T-helper 1 cell treated with Interleukin-12 subunit alpha and Interleukin-12 subunit beta and Interleukin-4 antibody, amounts not matched to agents 30 μg/mL and 1 μg/mL, for 36 hours (primary cell): ENCODE measurements around the gene IGSF9B.

Experiments used
- H3K27ac Mint-ChIP-seq: one replicate; pipeline ENCODE4 v1.8.0; 2021; ENCODE audit warnings: mild to moderate bottlenecking, mixed read lengths
- H3K27me3 Mint-ChIP-seq: one replicate; pipeline ENCODE4 v1.8.0; 2021; ENCODE audit warnings: low read depth, mixed read lengths
- H3K36me3 Mint-ChIP-seq: one replicate; pipeline ENCODE4 v1.8.0; 2021; ENCODE audit warnings: low read depth, mixed read lengths
- H3K4me1 Mint-ChIP-seq: one replicate; pipeline ENCODE4 v1.8.0; 2021; ENCODE audit warnings: low read depth, mixed read lengths
- H3K4me3 Mint-ChIP-seq: one replicate; pipeline ENCODE4 v1.8.0; 2021; ENCODE audit warnings: mild to moderate bottlenecking, moderate library complexity, mixed read lengths
- H3K9me3 Mint-ChIP-seq: one replicate; pipeline ENCODE4 v1.8.0; 2021; ENCODE audit warnings: mixed read lengths

Gene IGSF9B

DNA sequence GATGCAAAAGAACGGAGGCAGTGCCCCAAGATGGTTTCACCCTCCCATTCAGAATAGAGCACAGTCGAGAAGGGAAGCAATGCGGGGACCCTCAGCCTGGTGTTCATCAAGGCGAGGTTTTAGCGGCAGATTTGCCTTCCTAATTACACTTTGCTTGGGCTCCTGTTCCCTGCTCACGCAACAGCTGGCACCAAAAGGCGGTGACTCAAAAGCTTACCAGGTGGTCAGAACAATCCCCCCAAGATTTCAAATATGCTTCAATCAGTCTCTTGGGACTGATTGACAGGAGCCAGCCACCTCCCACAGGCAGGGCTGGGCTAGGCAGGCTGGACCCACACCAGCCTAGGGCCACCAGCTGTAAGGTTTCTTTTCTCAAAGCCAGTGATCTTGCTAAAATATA is 14.2 kb downstream of the IGSF9B start:
- Mint-ChIP-seq H3K27ac (peak overlapping the region; percentile 58), H3K4me1 (peaks cover 59% of the 10 kb centered on the region), H3K9me3 (no peaks in the 10 kb centered on the region), H3K4me3 (peak overlapping the region; percentile 40), H3K36me3 (peaks cover 57% of the 10 kb centered on the region), H3K27me3 (no peaks in the 10 kb centered on the region)

DNA sequence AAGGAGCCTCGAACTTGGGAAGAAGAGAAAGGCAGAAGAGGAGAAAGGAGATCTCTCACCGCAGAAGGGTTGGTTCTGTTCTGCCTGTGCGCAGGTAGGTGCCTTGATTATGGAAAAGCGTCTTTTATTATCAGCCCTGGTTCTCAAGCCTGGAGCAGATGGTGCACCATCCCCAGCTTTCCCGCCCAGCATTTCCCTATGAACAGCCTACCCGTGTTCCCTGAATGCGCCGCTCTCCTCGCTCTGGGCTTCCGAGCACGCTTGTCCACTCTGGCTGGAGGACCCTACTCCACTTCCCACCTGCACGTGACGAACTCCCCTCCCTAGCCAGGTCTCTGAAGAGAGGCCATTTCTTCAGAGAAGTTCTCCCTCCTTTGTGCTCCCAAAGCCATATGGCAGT is 15.2 kb downstream of the IGSF9B start:
- Mint-ChIP-seq H3K4me3 (no peak overlapping the region), H3K27ac (no peak overlapping the region), H3K27me3 (no peaks in the 10 kb centered on the region), H3K36me3 (peaks cover 58% of the 10 kb centered on the region), H3K4me1 (peaks cover 52% of the 10 kb centered on the region), H3K9me3 (no peaks in the 10 kb centered on the region)

DNA sequence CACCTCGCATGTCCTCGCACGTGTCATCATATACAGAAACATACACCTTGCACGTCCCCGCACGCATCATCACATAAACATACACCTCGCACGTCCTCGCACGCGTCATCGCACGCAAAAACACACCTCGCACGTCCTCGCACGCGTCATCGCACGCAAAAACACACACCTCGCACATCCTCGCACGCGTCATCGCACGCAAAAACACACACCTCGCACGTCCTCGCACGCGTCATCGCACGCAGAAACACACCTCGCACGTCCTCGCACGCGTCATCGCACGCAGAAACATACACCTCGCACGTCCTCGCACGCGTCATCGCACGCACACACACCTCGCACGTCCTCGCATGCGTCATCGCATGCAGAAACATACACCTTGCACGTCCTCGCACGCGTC is 16.7 kb downstream of the IGSF9B start:
- Mint-ChIP-seq H3K4me1 (peaks cover 41% of the 10 kb centered on the region), H3K27ac (no peak overlapping the region), H3K9me3 (no peaks in the 10 kb centered on the region), H3K27me3 (no peaks in the 10 kb centered on the region), H3K4me3 (no peak overlapping the region), H3K36me3 (peaks cover 54% of the 10 kb centered on the region)

DNA sequence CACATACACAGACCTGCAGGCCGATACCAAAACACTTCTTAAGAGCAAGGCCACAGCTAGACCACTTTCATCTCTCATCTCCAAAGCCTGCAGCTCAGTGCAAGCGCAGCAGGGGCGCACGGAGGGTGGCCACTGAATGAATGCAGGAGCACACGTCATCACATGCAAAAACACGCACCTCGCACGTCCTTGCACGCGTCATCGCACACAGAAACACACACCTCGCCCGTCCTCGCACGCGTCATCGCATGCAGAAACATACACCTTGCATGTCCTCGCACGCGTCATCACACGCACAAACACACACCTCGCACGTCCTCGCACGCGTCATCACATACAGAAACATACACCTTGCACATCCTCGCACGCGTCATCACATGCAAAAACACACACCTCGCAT is 17.2 kb downstream of the IGSF9B start:
- Mint-ChIP-seq H3K36me3 (peaks cover 55% of the 10 kb centered on the region), H3K27ac (no peak overlapping the region)

DNA sequence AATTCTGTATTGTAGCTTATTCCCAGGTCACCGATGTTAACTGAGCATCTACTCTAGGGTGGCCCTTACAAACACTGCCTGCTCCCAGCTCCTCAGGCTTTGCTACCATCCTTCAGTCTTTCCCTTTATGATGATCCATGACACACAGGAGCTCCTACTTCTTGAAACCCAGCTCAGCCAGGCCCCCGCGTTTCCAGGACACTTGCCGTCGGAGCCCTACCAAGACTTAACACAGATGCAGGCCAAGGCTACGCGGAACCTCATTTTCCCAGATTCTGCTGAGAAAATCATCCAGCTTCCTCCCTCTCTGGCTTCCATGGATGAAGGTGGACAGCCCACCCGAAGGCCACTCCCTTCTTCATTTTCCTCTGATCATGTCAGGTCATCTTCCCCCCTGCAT is 18.6 kb downstream of the IGSF9B start:
- Mint-ChIP-seq H3K9me3 (no peaks in the 10 kb centered on the region), H3K27ac (no peak overlapping the region), H3K4me3 (no peak overlapping the region), H3K27me3 (no peaks in the 10 kb centered on the region), H3K36me3 (peaks cover 52% of the 10 kb centered on the region), H3K4me1 (peaks cover 32% of the 10 kb centered on the region)

More for the DNA sequence above, 17.2 kb downstream of the IGSF9B start:
- Mint-ChIP-seq H3K4me3 (no peak overlapping the region), H3K27me3 (no peaks in the 10 kb centered on the region), H3K4me1 (peaks cover 39% of the 10 kb centered on the region), H3K9me3 (no peaks in the 10 kb centered on the region)

DNA sequence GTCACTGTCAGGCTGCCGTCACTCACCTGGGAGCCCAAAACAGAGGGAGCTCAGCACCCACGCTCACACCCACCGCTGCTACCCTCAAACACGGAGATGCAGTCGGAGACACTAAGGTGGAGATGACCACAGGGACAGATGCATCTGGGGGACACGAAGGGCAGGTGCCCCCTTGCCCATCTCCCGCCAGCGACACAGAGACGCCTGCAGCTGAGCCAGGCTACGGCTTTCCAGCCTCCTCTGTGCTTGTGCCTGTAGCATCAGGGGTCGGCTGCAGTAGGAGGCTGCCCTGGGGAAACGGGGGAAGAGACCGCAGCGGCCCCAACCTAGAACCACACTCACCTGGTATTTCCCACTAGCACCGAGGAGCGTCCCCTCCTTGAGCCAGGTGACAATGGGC is 19.3 kb downstream of the IGSF9B start:
- peaks cover 28% of the 10 kb centered on the region for H3K4me1 Mint-ChIP-seq
- H3K27ac Mint-ChIP-seq = no peak overlapping the region
- no peak overlapping the region for H3K4me3 Mint-ChIP-seq
- peaks cover 51% of the 10 kb centered on the region for H3K36me3 Mint-ChIP-seq
- no peaks in the 10 kb centered on the region for H3K9me3 Mint-ChIP-seq
- H3K27me3 Mint-ChIP-seq = no peaks in the 10 kb centered on the region

DNA sequence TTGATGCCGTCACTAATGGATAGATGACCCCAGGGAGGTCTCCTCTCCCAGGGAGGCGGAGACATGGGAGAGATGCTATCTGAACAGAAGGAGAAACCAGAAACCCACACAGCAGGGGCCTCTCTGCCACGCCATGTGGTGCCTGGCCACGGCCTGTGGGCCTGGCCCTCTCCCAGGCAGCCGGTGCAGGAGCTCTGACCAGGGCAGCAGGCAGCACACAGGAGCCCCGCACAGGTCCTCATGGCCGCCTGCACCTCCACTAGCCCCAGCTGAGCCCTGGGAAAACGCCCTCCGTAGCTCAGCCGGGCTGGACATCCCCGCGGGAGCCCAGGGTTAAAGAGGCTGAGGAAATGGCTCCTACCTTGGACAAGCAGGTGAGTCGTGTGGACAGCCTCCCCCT is 19.8 kb downstream of the IGSF9B start:
- peaks cover 25% of the 10 kb centered on the region for H3K4me1 Mint-ChIP-seq
- peaks cover 47% of the 10 kb centered on the region for H3K36me3 Mint-ChIP-seq
- no peaks in the 10 kb centered on the region for H3K27me3 Mint-ChIP-seq
- H3K27ac Mint-ChIP-seq = no peak overlapping the region
- H3K9me3 Mint-ChIP-seq = no peaks in the 10 kb centered on the region
- no peak overlapping the region for H3K4me3 Mint-ChIP-seq

DNA sequence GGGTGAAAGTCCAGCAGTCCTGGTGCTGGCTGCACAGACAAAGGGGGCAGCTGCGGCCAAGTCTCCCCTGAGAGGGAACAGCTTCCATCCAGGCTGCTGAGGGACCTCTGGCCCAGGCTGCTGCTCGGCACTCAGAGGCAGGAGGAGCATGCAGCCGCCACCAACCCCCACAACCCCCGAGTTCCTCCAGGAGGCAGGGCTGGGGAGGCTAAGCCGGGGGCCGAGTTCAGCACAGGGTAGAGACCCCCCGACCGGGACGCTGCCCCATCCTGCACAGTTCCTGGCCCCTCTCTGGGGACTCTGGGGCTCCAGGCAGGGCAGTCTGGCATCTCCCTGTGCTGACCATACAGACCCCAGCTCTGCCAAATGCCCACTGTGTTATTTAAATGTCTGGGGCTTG is 20.2 kb downstream of the IGSF9B start:
- H3K27me3 Mint-ChIP-seq = no peaks in the 10 kb centered on the region
- H3K36me3 Mint-ChIP-seq = peaks cover 43% of the 10 kb centered on the region
- H3K9me3 Mint-ChIP-seq = no peaks in the 10 kb centered on the region
- peaks cover 21% of the 10 kb centered on the region for H3K4me1 Mint-ChIP-seq
- H3K27ac Mint-ChIP-seq = no peak overlapping the region
- H3K4me3 Mint-ChIP-seq = no peak overlapping the region

DNA sequence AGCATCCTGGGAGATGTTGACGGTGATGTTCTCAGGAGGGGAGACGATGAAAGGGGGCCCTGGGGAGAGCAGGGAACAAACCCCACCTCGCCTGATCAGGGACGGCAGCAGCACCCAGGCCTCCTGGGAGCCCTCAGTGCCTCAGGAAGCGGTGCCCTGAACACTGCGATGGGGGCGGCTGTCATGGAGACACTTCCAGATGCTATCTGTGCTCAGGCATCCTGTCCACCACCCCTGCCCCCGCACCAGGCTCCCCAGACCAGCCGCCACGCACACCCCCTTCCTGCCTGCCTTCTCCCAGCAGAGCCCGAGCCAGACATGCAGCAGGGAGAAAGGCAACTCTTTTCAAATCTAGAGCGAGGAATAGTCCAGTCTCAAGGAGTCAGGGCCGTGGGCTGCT is 20.6 kb downstream of the IGSF9B start:
- Mint-ChIP-seq H3K36me3 (peaks cover 40% of the 10 kb centered on the region), H3K4me3 (no peak overlapping the region), H3K27ac (no peak overlapping the region), H3K9me3 (no peaks in the 10 kb centered on the region), H3K4me1 (peaks cover 18% of the 10 kb centered on the region), H3K27me3 (no peaks in the 10 kb centered on the region)

DNA sequence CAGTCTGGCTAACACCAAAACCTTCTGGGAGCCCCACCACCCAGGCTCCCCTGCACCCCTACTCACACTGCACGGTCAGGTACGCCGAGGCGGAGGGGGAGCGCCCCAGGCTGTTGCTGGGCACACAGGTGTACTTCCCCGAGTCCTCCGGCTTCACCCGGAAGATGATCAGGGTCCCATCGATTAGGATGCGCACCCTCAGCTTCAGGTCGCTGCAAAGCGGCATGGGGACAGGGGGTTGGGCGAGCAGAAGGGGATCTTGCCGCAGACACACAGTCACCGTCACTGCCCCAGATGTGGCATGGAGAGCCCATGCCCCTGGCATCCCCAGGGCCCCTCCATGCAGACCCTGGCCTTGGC is 21.2 kb downstream of the IGSF9B start:
- H3K27ac Mint-ChIP-seq = no peak overlapping the region
- peaks cover 37% of the 10 kb centered on the region for H3K36me3 Mint-ChIP-seq
- peaks cover 15% of the 10 kb centered on the region for H3K4me1 Mint-ChIP-seq
- no peaks in the 10 kb centered on the region for H3K9me3 Mint-ChIP-seq
- H3K27me3 Mint-ChIP-seq = no peaks in the 10 kb centered on the region
- no peak overlapping the region for H3K4me3 Mint-ChIP-seq

DNA sequence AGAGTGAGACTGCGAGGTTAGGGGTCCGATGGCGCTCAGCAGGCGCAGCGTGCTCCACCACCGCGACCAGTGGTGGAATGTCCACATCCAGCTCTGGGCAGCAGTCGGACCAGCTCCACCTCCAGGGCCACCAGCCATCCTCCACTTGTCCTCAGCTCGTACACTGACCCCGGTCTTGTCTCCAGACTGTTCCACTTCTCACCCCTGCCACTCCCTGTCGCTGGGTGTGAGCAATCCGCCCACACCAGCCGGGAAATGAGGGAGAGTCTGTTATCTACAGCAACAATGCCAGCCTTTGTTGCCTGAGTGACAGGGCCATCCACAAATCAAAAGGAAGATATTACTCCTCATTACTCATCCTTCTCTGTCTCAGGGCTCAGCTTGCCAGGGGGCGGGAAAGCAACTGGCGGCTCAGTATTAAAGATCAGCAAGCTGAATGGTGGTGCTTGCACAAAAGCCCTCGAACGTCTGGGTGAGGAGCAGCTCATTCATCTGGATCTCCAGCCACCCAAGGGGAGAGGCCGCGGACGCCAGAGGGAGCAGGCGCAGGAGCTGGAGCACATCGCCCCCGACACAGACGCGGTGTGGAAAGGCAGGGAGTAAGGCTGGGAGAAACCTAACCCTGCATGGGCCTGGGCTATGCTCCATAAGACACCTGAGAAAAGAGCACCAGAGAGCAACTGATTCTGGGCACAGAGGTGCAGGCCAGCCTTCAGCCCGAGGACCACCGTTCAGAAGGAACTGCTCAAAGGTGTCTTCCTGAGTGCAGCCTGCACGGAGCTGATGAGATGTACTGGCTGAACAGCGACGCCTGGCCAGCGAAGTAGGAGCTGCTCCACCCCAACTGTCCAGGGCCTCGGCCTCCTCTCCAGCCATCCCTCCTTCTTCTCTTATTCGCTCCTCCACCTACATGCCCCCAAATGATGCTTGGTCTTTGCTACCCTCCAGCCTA is 21.9 kb downstream of the IGSF9B start:
- Mint-ChIP-seq H3K9me3 (no peaks in the 10 kb centered on the region), H3K4me1 (peaks cover 11% of the 10 kb centered on the region), H3K27ac (peak overlapping the region; percentile 22), H3K27me3 (no peaks in the 10 kb centered on the region), H3K4me3 (no peak overlapping the region), H3K36me3 (peaks cover 31% of the 10 kb centered on the region)

DNA sequence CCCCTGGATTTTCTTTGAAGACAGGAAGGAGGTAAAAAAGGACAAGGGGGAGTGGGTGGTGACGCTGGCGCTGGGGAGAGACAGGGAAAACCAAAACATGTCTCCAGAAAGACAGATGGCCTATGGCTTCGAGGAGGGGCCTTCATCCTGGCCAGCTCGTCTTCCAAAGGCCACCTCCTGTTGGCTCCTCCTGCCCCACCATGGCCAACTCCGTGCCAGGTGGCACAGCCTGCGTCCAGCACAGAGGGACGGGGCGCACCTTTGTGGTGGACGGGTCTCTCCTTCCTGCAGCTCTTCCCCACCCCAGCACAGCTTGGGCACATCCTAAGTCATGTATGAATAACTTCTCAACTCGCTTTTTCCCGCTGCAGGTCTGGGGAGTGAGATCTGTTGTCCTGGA is 22.7 kb downstream of the IGSF9B start:
- Mint-ChIP-seq H3K4me3 (no peak overlapping the region), H3K36me3 (peaks cover 24% of the 10 kb centered on the region), H3K27me3 (no peaks in the 10 kb centered on the region), H3K9me3 (no peaks in the 10 kb centered on the region), H3K27ac (no peak overlapping the region), H3K4me1 (peaks cover 16% of the 10 kb centered on the region)

DNA sequence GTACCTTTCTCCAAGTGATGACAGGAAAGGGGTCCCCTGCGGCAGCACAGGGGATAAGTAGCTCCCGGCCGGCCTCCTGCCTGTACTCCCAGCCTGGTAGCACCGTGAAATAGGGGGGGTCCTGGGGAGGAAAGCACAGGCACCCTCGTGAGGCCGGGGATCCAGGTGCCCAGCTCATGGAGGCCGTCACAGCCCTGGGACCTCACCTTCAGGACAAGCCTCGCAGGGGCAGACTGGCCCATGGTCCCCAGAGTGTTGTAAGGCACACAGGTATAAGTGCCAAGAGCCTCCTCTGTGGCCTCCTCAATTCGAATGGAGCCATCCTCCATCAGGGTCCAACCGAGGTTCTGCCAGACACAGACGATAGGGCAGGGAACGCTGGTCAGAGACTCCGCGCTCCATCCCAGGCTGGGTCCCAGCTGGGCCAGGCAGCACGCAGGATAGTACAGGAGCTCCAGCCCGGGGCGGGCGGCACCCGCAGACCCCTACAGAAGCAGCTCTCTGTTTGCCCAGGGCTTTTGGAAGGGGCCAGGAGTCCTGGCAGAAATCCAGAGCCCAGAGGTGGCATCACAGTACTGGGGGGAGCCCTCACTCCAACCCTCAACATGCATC is 25.2 kb downstream of the IGSF9B start:
- Mint-ChIP-seq H3K36me3 (peaks cover 12% of the 10 kb centered on the region), H3K27ac (no peak overlapping the region), H3K4me1 (peaks cover 32% of the 10 kb centered on the region), H3K9me3 (no peaks in the 10 kb centered on the region), H3K4me3 (no peak overlapping the region), H3K27me3 (no peaks in the 10 kb centered on the region)

DNA sequence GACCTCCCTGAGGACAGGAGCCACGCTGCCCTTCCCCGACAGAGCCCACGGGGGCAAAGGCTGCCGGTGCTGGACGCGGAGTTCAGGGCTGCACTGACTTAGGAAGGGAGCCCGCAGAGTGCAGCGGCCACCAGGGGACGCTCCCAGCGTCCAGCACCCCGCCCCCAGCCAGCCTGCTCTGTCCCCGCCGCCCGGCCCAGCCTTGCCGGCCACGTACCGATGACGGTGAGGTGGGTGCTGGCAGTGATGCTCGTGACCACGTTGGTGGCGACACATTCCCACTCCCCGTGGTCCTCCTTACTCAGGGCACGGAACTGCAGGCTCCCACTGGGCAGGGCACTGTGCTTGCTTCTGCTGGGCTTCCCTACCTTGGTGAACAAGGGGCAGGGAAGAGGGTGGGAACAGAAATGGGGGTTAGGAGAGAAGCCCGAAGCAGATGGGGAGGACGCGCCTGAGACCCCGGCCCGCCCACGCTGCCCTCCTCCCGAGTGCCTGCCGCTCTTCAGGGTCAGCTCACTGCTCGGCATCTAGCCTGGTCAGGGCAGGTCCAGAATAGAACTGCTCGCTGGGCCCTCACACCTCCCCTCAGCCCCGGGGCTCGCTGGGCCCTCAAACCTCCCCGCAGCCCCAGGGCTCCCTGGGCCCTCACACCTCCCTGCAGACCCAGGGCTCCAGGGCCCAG is 25.9 kb downstream of the IGSF9B start:
- Mint-ChIP-seq H3K4me3 (no peak overlapping the region), H3K4me1 (peaks cover 32% of the 10 kb centered on the region), H3K27me3 (no peaks in the 10 kb centered on the region), H3K36me3 (peaks cover 14% of the 10 kb centered on the region), H3K27ac (no peak overlapping the region), H3K9me3 (no peaks in the 10 kb centered on the region)
